Smooth muscle cell (in vitro differentiated cells): ENCODE results near the gene UBQLN3. TPM values are rescaled to one million over a fixed set of nuclear protein-coding genes. Genes with fewer than 3 reads are reported as not detected.

Source experiments
- DNase-seq: peaks from one replicate; lab custom pipeline; 2025; ENCODE audit not compliant: unreplicated experiment; lab: John Stamatoyannopoulos, UW
- H2AFZ ChIP-seq: fragments of 200-600 bp; sonication (generic); 2 replicates; pipeline ENCODE4 v1.6.0; 2016; ENCODE audit warnings: antibody characterized with exemption, low read depth, mild to moderate bottlenecking
- H3F3A ChIP-seq: fragments of 200-600 bp; sonication (generic); 2 replicates; pipeline ENCODE4 v1.6.0; 2017; ENCODE audit warnings: antibody characterized with exemption, low read depth
- H3K27ac ChIP-seq: fragments of 200-600 bp; sonication (generic); 2 replicates; pipeline ENCODE4 v1.5.1; 2016; ENCODE audit warnings: low read depth, mild to moderate bottlenecking
- H3K27me3 ChIP-seq: fragments of 200-600 bp; sonication (generic); 2 replicates; pipeline ENCODE4 v1.6.1; 2016; ENCODE audit warnings: low read depth, mild to moderate bottlenecking
- H3K36me3 ChIP-seq: fragments of 200-600 bp; sonication (generic); 2 replicates; pipeline ENCODE4 v1.5.1; 2016; ENCODE audit warnings: low read depth
- H3K4me1 ChIP-seq: fragments of 200-600 bp; sonication (generic); 2 replicates; pipeline ENCODE4 v1.5.1; 2016; ENCODE audit warnings: low read depth
- H3K4me2 ChIP-seq: fragments of 200-600 bp; sonication (generic); 2 replicates; pipeline ENCODE4 v1.6.0; 2016; ENCODE audit warnings: mild to moderate bottlenecking
- H3K4me3 ChIP-seq: fragments of 200-600 bp; sonication (generic); 2 replicates; pipeline ENCODE4 v1.5.1; 2016; ENCODE audit warnings: mild to moderate bottlenecking
- H3K79me2 ChIP-seq: fragments of 200-600 bp; sonication (generic); 2 replicates; pipeline ENCODE4 v1.6.0; 2016; ENCODE audit warnings: low read depth, mild to moderate bottlenecking
- H3K9ac ChIP-seq: fragments of 200-600 bp; sonication (generic); 2 replicates; pipeline ENCODE4 v1.6.0; 2016; ENCODE audit warnings: low read depth
- H3K9me3 ChIP-seq: fragments of 200-600 bp; sonication (generic); replicated peaks from 2 replicates; pipeline ENCODE4 v1.5.1; 2016; ENCODE audit warnings: low read depth
- H4K20me1 ChIP-seq: fragments of 200-600 bp; sonication (generic); 2 replicates; pipeline ENCODE4 v1.6.0; 2016; ENCODE audit warnings: low read depth
- CTCF ChIP-seq: fragments of 200-600 bp; sonication (generic); IDR thresholded peaks from 2 replicates; pipeline ENCODE4 v1.5.1; 2017; ENCODE audit warnings: borderline replicate concordance, mild to moderate bottlenecking, antibody characterized with exemption; ENCODE audit not compliant: insufficient read depth, poor library complexity, severe bottlenecking
- WGBS: methylation state at CpG from one replicate; pipeline ENCODE4 v1.1.7; 2016; ENCODE audit warnings: low lambda C conversion rate; 5-methylcytosine and 5-hydroxymethylcytosine counted together
- polyA plus RNA-seq: library from polyadenylated mRNA; unstranded; fragments of >200 nt; fragmentation: Nextera tagmentation; extraction: Ambion mirVana; gene quantifications from 2 replicates; pipeline ENCODE4 v1.2.1, GENCODE V29; 2016
- total RNA-seq: library from RNA; depleted of rRNA; stranded (reverse); fragments of >200 nt; gene quantifications from 2 replicates; pipeline ENCODE4 v1.2.3, GENCODE V29; 2014

The UBQLN3 gene
- total and polyA plus RNA-seq, 2 experiments from 2014 or later: 0.13 TPM; not detected in 1

- Histone ChIP-seq H3K36me3 (no peaks in the 10 kb centered on the region), H3K4me3 (no peak overlapping the region), H3K27ac (no peak overlapping the region), H3K9me3 (no peaks in the 10 kb centered on the region), H3K4me2 (no peak overlapping the region), H3K4me1 (no peaks in the 10 kb centered on the region), H3K9ac (no peak overlapping the region), H3F3A (no peaks in the 10 kb centered on the region), H3K27me3 (no peaks in the 10 kb centered on the region), H2AFZ (no peak overlapping the region), H4K20me1 (no peaks in the 10 kb centered on the region), H3K79me2 (no peaks in the 10 kb centered on the region)
- WGBS: 84% methylated on average over 2 of the region's 2 CpGs
- DNase-seq: no peak
- no peak for TF ChIP-seq CTCF
These were observed 42.2 kb downstream of the UBQLN3 start for GRCh38 chr11:5467527-5467926.

DNA sequence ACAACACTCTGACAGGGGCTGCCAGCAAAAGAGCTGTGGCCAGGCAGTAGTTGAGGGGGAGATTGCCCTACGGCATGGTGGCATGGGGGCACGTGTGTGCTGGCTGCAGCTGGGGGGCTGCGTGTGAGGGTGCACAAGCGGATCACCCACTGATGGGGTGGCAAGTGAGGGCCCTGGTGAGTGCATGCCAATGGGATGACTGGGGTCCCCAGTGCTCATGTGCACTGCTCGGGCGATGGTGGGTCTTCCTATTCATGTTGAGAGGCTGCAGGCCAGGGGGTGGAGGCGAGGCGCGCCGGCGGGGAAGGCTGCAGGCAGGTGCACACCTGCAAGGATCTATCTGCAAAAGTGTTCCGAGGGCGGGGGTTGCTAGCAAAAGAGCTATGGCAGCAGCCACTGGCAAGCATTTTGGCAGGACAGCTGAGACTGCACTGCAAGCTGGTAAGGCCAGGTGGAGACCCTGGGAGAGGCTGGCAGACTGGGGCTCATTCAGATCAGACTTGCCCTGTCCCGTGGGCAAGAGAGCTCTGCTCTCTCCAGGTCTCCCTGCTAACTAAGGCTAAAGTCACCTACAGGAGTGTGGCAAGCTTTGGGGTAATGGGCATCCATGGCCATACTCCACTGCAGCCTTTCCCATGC, 48.7 kb downstream of the UBQLN3 start:
- Histone ChIP-seq H3K36me3 (no peaks in the 10 kb centered on the region), H4K20me1 (no peaks in the 10 kb centered on the region), H3F3A (no peaks in the 10 kb centered on the region), H2AFZ (no peak overlapping the region), H3K4me1 (no peaks in the 10 kb centered on the region), H3K4me2 (no peak overlapping the region), H3K79me2 (no peaks in the 10 kb centered on the region), H3K4me3 (no peak overlapping the region), H3K9ac (no peak overlapping the region), H3K27ac (no peak overlapping the region), H3K9me3 (no peaks in the 10 kb centered on the region), H3K27me3 (no peaks in the 10 kb centered on the region)
- no peak for DNase-seq
- 96% methylated on average over 14 of the region's 14 CpGs for WGBS
- TF ChIP-seq CTCF: no peak

Other genes with a start within 250 kb of the UBQLN3 start
- not detected in 2 replicates for gene HBE1, start 240.0 kb downstream of the UBQLN3 start, total RNA-seq
- gene HBE1, start 240.0 kb downstream of the UBQLN3 start, polyA plus RNA-seq: 0.73 TPM in 1 of 2 replicates, not detected in the other
- gene OR51B4, start 208.0 kb downstream of the UBQLN3 start, total RNA-seq: not detected in 2 replicates
- gene OR51B4, start 208.0 kb downstream of the UBQLN3 start, polyA plus RNA-seq: not detected in 2 replicates
- not detected in 2 replicates for gene OR51B2, start 185.7 kb downstream of the UBQLN3 start, total RNA-seq
- not detected in 2 replicates for gene OR51B2, start 185.7 kb downstream of the UBQLN3 start, polyA plus RNA-seq
- gene OR51B5, start 166.4 kb downstream of the UBQLN3 start, total RNA-seq: 0.09 and 0.54 TPM in 2 replicates
- gene OR51B5, start 166.4 kb downstream of the UBQLN3 start, polyA plus RNA-seq: not detected in 2 replicates
- not detected in 2 replicates for gene OR51B6, start 158.4 kb downstream of the UBQLN3 start, total RNA-seq
- not detected in 2 replicates for gene OR51B6, start 158.4 kb downstream of the UBQLN3 start, polyA plus RNA-seq
- gene OR51M1, start 126.1 kb downstream of the UBQLN3 start, total RNA-seq: not detected in 2 replicates
- gene OR51M1, start 126.1 kb downstream of the UBQLN3 start, polyA plus RNA-seq: not detected in 2 replicates
- not detected in 2 replicates for gene OR51Q1, start 87.8 kb downstream of the UBQLN3 start, total RNA-seq
- gene OR51Q1, start 87.8 kb downstream of the UBQLN3 start, polyA plus RNA-seq: not detected in 2 replicates
- gene OR51I1, start 68.4 kb downstream of the UBQLN3 start, total RNA-seq: not detected in 2 replicates
- not detected in 2 replicates for gene OR51I1, start 68.4 kb downstream of the UBQLN3 start, polyA plus RNA-seq
- not detected in 2 replicates for gene OR51I2, start 60.6 kb downstream of the UBQLN3 start, total RNA-seq
- gene OR51I2, start 60.6 kb downstream of the UBQLN3 start, polyA plus RNA-seq: not detected in 2 replicates
- gene OR52D1, start 21.3 kb downstream of the UBQLN3 start, total RNA-seq: not detected in 2 replicates
- gene OR52D1, start 21.3 kb downstream of the UBQLN3 start, polyA plus RNA-seq: not detected in 2 replicates
- gene UBQLNL, start 6.7 kb upstream of the UBQLN3 start, total RNA-seq: 0.31 and 0.58 TPM in 2 replicates
- 0.14 TPM in 1 of 2 replicates, not detected in the other for gene UBQLNL, start 6.7 kb upstream of the UBQLN3 start, polyA plus RNA-seq
- gene OR52H1, start 38.6 kb upstream of the UBQLN3 start, total RNA-seq: not detected in 2 replicates
- gene OR52H1, start 38.6 kb upstream of the UBQLN3 start, polyA plus RNA-seq: not detected in 2 replicates
- not detected in 2 replicates for gene OR52B6, start 70.9 kb upstream of the UBQLN3 start, total RNA-seq
- not detected in 2 replicates for gene OR52B6, start 70.9 kb upstream of the UBQLN3 start, polyA plus RNA-seq
- 5.6 and 10.0 TPM in 2 replicates for gene TRIM6, start 86.7 kb upstream of the UBQLN3 start, total RNA-seq
- gene TRIM6, start 86.7 kb upstream of the UBQLN3 start, polyA plus RNA-seq: 3.7 and 11.7 TPM in 2 replicates
- gene TRIM34, start 115.0 kb upstream of the UBQLN3 start, total RNA-seq: 6.7 and 7.5 TPM in 2 replicates
- gene TRIM34, start 115.0 kb upstream of the UBQLN3 start, polyA plus RNA-seq: 4.1 and 6.3 TPM in 2 replicates
- gene TRIM5, start 175.1 kb upstream of the UBQLN3 start, total RNA-seq: 22.2 and 27.6 TPM in 2 replicates
- gene TRIM5, start 175.1 kb upstream of the UBQLN3 start, polyA plus RNA-seq: 16.4 and 18.0 TPM in 2 replicates
- gene TRIM22, start 179.8 kb upstream of the UBQLN3 start, total RNA-seq: 34.4 and 41.1 TPM in 2 replicates
- 26.1 and 33.4 TPM in 2 replicates for gene TRIM22, start 179.8 kb upstream of the UBQLN3 start, polyA plus RNA-seq
- gene OR56B1, start 226.5 kb upstream of the UBQLN3 start, total RNA-seq: not detected in 2 replicates
- gene OR56B1, start 226.5 kb upstream of the UBQLN3 start, polyA plus RNA-seq: not detected in 2 replicates
- 0.40 and 1.9 TPM in 2 replicates for gene OR52N4, start 244.3 kb upstream of the UBQLN3 start, total RNA-seq
- not detected in 2 replicates for gene OR52N4, start 244.3 kb upstream of the UBQLN3 start, polyA plus RNA-seq